ENCODE data around the gene NFATC4. TPM values are rescaled to one million over a fixed set of nuclear protein-coding genes. Genes with fewer than 3 reads are reported as not detected.

Gene NFATC4
- total and polyA plus RNA-seq, 10 of the 15 experiments (the other 5 are each of a cell fraction or from before 2014, with no cell fraction given), result 0.97 to 14.3 (median 4.9) TPM

DNA sequence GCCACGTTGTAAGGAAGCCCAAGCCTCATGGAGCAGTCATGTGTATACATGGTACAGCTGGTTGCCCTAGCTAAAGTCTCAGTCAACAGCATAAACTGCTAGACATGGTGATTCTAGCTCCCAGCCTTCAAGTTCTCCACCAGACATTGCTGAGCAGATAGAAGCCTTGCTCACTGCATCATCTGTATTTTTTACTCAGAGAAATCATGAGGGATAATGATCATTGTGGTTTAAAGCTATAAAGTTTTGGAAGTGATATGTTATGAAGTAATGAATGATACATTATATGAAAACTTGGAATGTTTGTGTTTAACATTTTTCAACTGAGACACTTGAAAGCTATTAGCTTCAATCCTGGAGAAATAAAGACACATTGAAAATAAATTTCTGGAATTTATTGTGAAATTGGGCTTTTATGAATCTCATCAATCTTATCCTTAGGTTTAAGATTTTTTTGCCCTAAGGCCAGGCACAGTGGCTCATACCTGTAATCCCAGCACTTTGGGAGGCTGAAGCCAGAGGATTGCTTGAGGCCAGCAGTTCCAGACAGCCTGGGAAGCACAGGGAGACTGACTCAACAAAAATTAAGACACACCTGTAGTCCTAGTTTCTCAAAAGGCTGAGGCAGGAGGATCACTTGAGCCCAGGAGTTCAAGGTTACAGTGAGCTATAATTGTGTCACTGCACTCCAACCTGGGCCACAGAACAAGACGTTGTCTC lies 5.6 kb upstream of the NFATC4 start (continued):
- TF ChIP-seq IKZF2 (IDR thresholded peaks at IDR 0.05) (no peak), ATF3 (IDR thresholded peaks at IDR 0.05; ENCODE audit: borderline replicate concordance, extremely low read depth, low read depth, low read length) (no peak), NR2C1 (IDR thresholded peaks at IDR 0.05) (no peak), SIN3A (IDR thresholded peaks at IDR 0.05; ENCODE audit: low read depth, low read length) (no peak)

DNA sequence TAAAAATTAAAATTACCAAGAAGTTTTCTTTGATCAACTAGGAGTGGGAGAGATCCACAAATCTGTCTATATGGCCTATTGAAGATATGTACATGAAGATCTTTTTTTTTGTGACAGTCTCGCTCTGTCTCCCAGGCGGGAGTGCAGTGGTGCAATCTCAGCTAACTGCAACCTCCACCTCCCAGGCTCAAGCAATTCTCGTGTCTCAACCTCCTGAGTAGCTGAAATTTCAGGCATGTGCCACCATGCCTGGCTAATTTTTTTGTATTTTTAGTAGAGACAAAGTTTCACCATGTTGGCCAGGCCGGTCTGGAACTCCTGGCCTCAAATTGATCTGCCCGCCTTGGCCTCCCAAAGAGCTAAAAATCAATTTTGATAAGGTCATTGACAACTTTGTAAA lies 4.6 kb upstream of the NFATC4 start:
- FAIRE-seq (no peak), DNase-seq (ENCODE audit: low read depth, low spot score) (no peak), ATAC-seq (no peak)
- H2AFZ ChIP-seq (ENCODE audit: control insufficient read depth, low read depth, low read length), result no peak overlapping the region
- POLR2A ChIA-PET, result no interaction called here
- no peak overlapping the region for H3K27ac ChIP-seq (ENCODE audit: control insufficient read depth, insufficient read depth)
- CTCF ChIA-PET, result interaction anchor here (0.6 to 7.7 kb wide), 6 partner anchors 25 to 83 kb away, joined by 3 to 79 read pairs (median 18); partner anchors contain the start of gene KHNYN
- no peak overlapping the region for H3K9ac ChIP-seq (ENCODE audit: control insufficient read depth, insufficient read depth, low read length)
- RAD21 ChIA-PET (ENCODE audit: unreplicated experiment), result interaction anchor here (1.1 to 3.0 kb wide), 2 partner anchors 68 to 120 kb away, joined by 3 to 23 read pairs; no protein-coding TSS in a partner anchor
- H3K79me2 ChIP-seq (ENCODE audit: control insufficient read depth, insufficient read depth, low read length), result no peaks in the 10 kb centered on the region
- no TSS peak for BruUV-seq (replicated peaks)
- peaks cover 1 to 4% of the 10 kb centered on the region in 2 experiments for H3K27me3 ChIP-seq (replicated peaks in 1 of 2; ENCODE audit: control insufficient read depth in 2 of 2, insufficient read depth in 2 of 2, low read length in 1 of 2)
- WGBS (ENCODE audit: insufficient coverage, insufficient replicate concordance, low lambda C conversion rate, missing lambda C conversion rate), result 55% methylated on average over 5 of the region's 5 CpGs
- in situ Hi-C loops (cut with MboI), result no loop called here
- H3K4me3 ChIP-seq, result no peak overlapping the region
- SMC1A ChIA-PET (ENCODE audit: uncharacterized antibody, unreplicated experiment), result interaction anchor here (0.8 to 1.1 kb wide), 3 partner anchors 43 to 74 kb away, joined by 3 read pairs; no protein-coding TSS in a partner anchor
- peaks cover 16% of the 10 kb centered on the region for H3K4me1 ChIP-seq (ENCODE audit: control insufficient read depth, insufficient read depth, low read length)
- intact Hi-C loops (cut with micrococcal nuclease; ENCODE audit: unreplicated experiment), result no loop called here
- H3K4me2 ChIP-seq (ENCODE audit: control insufficient read depth, insufficient read depth), result no peak overlapping the region
- TF ChIP-seq IKZF2 (IDR thresholded peaks at IDR 0.05), result no peak
- TF ChIP-seq ASH2L (IDR thresholded peaks at IDR 0.05; ENCODE audit: borderline replicate concordance, low read depth), result no peak
- TF ChIP-seq LARP7 (IDR thresholded peaks at IDR 0.05), result no peak
- no peak for TF ChIP-seq EZH2 (IDR thresholded peaks at IDR 0.05; ENCODE audit: borderline replicate concordance, control insufficient read depth, low read depth, low read length)
- no peak for TF ChIP-seq FOXK2 (IDR thresholded peaks at IDR 0.05)
- TF ChIP-seq FOS (IDR thresholded peaks at IDR 0.05; ENCODE audit: borderline replicate concordance, extremely low read depth, insufficient read length), result no peak
- no peaks in the 10 kb centered on the region for H4K20me1 ChIP-seq (ENCODE audit: control insufficient read depth, insufficient read depth)
- H3K36me3 ChIP-seq (ENCODE audit: control insufficient read depth in 2 of 2, insufficient read depth in 2 of 2, low read length in 1 of 2), result no peaks in the 10 kb centered on the region
- H3K9me3 ChIP-seq (replicated peaks; ENCODE audit: control insufficient read depth, insufficient read depth, low read length), result no peaks in the 10 kb centered on the region
